ENCODE results near the gene CATSPER3.

CATSPER3 gene

DNA sequence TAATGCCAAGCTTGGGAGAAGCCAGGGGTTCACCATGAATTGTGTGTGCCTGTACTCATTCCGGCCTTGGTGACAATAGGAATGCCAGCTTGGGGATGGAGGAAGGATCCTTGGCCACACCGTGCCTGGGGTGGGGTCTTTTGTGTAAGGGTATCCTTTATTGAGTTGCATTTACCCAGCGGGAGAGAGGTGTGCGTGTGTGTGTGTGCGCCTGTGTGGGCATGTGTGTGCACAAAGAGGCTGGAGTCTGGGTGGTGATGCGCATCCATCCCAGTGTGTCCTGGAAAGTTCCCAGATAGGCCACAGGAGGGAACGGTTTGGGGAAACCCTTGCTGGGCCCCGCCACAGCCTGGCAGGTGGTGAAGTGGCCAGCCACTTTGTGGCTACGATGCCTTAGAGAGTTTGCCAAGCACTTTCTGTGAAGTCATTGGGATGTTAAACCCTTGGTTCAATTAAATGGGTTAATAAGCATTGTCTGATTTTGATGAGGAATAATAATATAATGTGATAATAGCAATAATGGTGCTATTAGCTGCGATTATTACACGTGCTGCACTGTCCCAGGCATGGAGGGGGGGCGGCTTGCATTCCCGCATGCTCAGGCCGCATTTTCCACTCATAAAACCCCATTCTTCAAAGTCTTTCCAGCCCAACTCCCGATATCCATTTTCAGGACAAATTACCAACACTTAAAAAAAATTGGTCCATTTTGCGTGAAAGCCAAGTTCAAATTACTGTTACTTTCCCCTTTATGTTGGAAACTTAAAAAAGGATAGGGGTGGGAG is 52.6 kb downstream of the CATSPER3 start:
- H3K36me3 ChIP-seq: no peaks in the 10 kb centered on the region
- H3K27me3 ChIP-seq: no peaks in the 10 kb centered on the region
- H3K4me3 ChIP-seq (ENCODE audit: low read depth, low read length): no peak overlapping the region
- H3K9me3 ChIP-seq: no peaks in the 10 kb centered on the region
- H3K4me1 ChIP-seq: no peaks in the 10 kb centered on the region
- TF ChIP-seq, protein P1, sequence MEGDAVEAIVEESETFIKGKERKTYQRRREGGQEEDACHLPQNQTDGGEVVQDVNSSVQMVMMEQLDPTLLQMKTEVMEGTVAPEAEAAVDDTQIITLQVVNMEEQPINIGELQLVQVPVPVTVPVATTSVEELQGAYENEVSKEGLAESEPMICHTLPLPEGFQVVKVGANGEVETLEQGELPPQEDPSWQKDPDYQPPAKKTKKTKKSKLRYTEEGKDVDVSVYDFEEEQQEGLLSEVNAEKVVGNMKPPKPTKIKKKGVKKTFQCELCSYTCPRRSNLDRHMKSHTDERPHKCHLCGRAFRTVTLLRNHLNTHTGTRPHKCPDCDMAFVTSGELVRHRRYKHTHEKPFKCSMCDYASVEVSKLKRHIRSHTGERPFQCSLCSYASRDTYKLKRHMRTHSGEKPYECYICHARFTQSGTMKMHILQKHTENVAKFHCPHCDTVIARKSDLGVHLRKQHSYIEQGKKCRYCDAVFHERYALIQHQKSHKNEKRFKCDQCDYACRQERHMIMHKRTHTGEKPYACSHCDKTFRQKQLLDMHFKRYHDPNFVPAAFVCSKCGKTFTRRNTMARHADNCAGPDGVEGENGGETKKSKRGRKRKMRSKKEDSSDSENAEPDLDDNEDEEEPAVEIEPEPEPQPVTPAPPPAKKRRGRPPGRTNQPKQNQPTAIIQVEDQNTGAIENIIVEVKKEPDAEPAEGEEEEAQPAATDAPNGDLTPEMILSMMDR (IDR thresholded peaks at IDR 0.05; ENCODE audit: low read depth, low read length): peak; percentile 29
- DNase-seq: no peak

GRCh38 chr5:135024956-135025729 is 57.4 kb downstream of the CATSPER3 start:
- Histone ChIP-seq H3K9me3 (peaks cover 3% of the 10 kb centered on the region; the same call in 1 of the 2 replicates), H3K4me1 (no peaks in the 10 kb centered on the region), H3K4me3 (ENCODE audit: low read depth, low read length) (no peak overlapping the region), H3K36me3 (no peaks in the 10 kb centered on the region), H3K27me3 (peaks cover 29% of the 10 kb centered on the region)
- peak; percentile 3 for DNase-seq
- TF ChIP-seq, protein P1 (IDR thresholded peaks at IDR 0.05; ENCODE audit: low read depth, low read length): no peak

DNA sequence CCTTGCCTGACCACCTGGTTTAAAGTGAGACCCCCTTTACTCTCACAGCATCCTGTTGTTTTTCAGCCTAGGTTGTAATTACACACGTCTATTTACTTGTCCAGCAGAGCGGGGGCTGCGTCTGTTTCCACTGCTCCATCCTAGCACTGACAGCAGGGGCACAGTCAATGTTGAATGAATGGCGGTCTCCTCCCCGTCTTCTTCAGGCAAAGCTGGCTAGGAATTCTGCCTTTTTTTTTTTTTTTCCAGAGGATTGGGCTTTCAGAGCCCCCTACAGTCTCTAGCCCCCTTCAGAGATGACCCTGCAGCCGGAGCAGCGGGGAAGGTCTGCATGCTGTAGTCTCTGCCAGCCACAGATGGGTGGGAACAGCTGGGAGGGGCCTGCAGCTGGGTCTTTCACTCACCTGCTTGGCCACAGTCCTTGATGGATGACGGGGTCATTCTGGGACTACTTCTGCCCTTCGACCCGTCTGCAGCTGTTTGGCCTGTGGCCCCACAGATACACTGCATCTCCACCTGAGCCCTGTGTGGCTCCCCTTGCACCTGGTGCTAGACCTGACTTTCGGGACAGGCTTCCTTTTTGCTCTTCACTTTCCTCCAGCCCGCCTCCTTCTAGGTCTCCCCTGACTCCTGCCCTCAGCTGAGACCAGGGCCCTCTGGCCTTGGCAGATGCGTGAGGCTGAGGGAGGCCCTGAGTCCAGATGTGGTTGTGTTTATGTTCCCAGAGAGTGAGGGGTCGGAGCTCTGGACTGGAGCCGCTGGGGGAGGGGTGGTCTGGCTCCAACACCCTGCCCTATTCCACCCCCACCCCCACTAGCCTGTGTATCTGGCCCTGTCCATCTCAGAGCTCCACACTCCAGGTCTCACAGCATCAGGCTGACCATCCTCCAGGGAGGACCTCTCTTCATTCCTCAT is 58.3 kb downstream of the CATSPER3 start:
- TF ChIP-seq, protein P1 (IDR thresholded peaks at IDR 0.05; ENCODE audit: low read depth, low read length): no peak
- Histone ChIP-seq H3K4me1 (no peaks in the 10 kb centered on the region), H3K27me3 (peaks cover 37% of the 10 kb centered on the region), H3K4me3 (ENCODE audit: low read depth, low read length) (no peak overlapping the region), H3K36me3 (no peaks in the 10 kb centered on the region), H3K9me3 (peaks cover 3% of the 10 kb centered on the region; the same call in 1 of the 2 replicates)
- no peak for DNase-seq

- TF ChIP-seq, protein P1 (IDR thresholded peaks at IDR 0.05; ENCODE audit: low read depth, low read length): 0 out of 2 replicates have a peak, but pooled peaks have one; percentile 4
- Histone ChIP-seq H3K4me3 (ENCODE audit: low read depth, low read length) (no peak overlapping the region), H3K36me3 (no peaks in the 10 kb centered on the region), H3K9me3 (peaks cover 3% of the 10 kb centered on the region; the same call in 1 of the 2 replicates), H3K27me3 (peaks cover 45% of the 10 kb centered on the region), H3K4me1 (no peaks in the 10 kb centered on the region)
- no peak for DNase-seq
Observed at GRCh38 chr5:135026645-135027265, 59.0 kb downstream of the CATSPER3 start.

DNA sequence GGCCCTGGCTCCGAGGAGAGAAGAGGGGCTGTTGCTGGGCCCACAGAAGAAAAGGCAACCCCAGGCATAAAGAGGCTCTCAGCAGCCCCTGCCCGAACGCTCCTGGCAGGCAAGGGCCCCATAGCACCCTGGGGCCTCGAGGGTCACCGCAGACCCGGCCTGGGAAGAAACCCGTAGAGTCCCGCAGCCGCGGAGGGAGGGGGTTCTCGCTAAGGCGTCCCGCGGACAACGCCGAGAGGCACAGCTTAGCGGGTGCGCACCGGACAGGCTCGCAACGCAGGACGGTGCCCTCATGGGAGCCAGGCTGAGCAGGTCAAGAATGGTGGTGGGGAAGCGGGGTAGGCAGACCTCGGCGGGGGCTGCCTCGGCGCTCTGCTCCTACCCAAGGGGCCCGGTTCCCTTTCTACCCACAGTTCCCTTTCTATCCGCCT is 59.6 kb downstream of the CATSPER3 start:
- Histone ChIP-seq H3K36me3 (no peaks in the 10 kb centered on the region), H3K27me3 (peaks cover 50% of the 10 kb centered on the region), H3K4me3 (ENCODE audit: low read depth, low read length) (no peak overlapping the region), H3K4me1 (no peaks in the 10 kb centered on the region), H3K9me3 (peaks cover 3% of the 10 kb centered on the region; the same call in 1 of the 2 replicates)
- no peak for DNase-seq
- TF ChIP-seq, protein P1 (IDR thresholded peaks at IDR 0.05; ENCODE audit: low read depth, low read length): no peak
